ENCODE results near the gene RUFY2.
A peak's percentile ranks its signal among the peaks of the same experiment; 100 is the strongest.
"Not testable (repeated sequence)": the region's sequence is repeated elsewhere in the genome, so short reads cannot be mapped to it uniquely, and the experiment has no call there.

The RUFY2 gene

GRCh38 chr10:68406815-68407548, at the start of gene RUFY2:
Gene RUFY2, minus strand, starts transcription at chr10:68407277. Its CDS starts 88 bp downstream, at chr10:68407189.
- TF ChIP-seq CTCF (IDR thresholded peaks at IDR 0.05): peak; percentile 57 to 97
- no peaks in the 10 kb centered on the region for H3K9me3 ChIP-seq
- peak; percentile 66 to 88 for DNase-seq
- H3K4me1 ChIP-seq: peaks cover 0 to 35% (median 7%) of the 10 kb centered on the region in 4 donors
- peak within 1 kb of the TSS; percentile 95 to 97 for H3K27ac ChIP-seq
- no peaks in the 10 kb centered on the region for H3K27me3 ChIP-seq
- H3K4me3 ChIP-seq: peak within 1 kb of the TSS; percentile 92 to 96
- intact Hi-C loops (cut with DNase I; ENCODE audit: low total_unique reads): no loop called here
- H3K36me3 ChIP-seq: no peaks in the 10 kb centered on the region

GRCh38 chr10:68449698-68450097, 42.6 kb upstream of the RUFY2 start:
- H3K36me3 ChIP-seq; intact Hi-C loops (cut with DNase I; ENCODE audit: low total_unique reads); H3K27ac ChIP-seq; H3K4me3 ChIP-seq; H3K4me1 ChIP-seq; H3K27me3 ChIP-seq; H3K9me3 ChIP-seq: not testable (repeated sequence)
- peak in 1 of 2 donors; percentile 27 for DNase-seq

GRCh38 chr10:68446179-68446578, 39.1 kb upstream of the RUFY2 start:
- Histone ChIP-seq H3K9me3 (no peaks in the 10 kb centered on the region), H3K4me3 (no peak overlapping the region), H3K36me3 (no peaks in the 10 kb centered on the region), H3K4me1 (no peaks in the 10 kb centered on the region), H3K27me3 (no peaks in the 10 kb centered on the region), H3K27ac (no peak overlapping the region)
- no peak for DNase-seq
- TF ChIP-seq CTCF (IDR thresholded peaks at IDR 0.05): no peak
- intact Hi-C loops (cut with DNase I; ENCODE audit: low total_unique reads): no loop called here

- DNase-seq: no peak
- Histone ChIP-seq H3K9me3 (no peaks in the 10 kb centered on the region), H3K4me3 (no peak overlapping the region), H3K4me1 (no peaks in the 10 kb centered on the region), H3K27me3 (no peaks in the 10 kb centered on the region), H3K36me3 (no peaks in the 10 kb centered on the region), H3K27ac (no peak overlapping the region)
- intact Hi-C loops (cut with DNase I; ENCODE audit: low total_unique reads): no loop called here
- TF ChIP-seq CTCF (IDR thresholded peaks at IDR 0.05): no peak
Measured at GRCh38 chr10:68442971-68443370, 35.9 kb upstream of the RUFY2 start.

GRCh38 chr10:68440898-68441297, 33.8 kb upstream of the RUFY2 start:
- no peaks in the 10 kb centered on the region for H3K27me3 ChIP-seq
- no peaks in the 10 kb centered on the region for H3K9me3 ChIP-seq
- intact Hi-C loops (cut with DNase I; ENCODE audit: low total_unique reads): no loop called here
- H3K4me1 ChIP-seq: no peaks in the 10 kb centered on the region
- H3K27ac ChIP-seq: no peak overlapping the region
- TF ChIP-seq CTCF (IDR thresholded peaks at IDR 0.05): no peak
- no peak overlapping the region for H3K4me3 ChIP-seq
- H3K36me3 ChIP-seq: no peaks in the 10 kb centered on the region
- no peak for DNase-seq

- H3K27ac ChIP-seq: no peak overlapping the region
- no peak for DNase-seq
- no peaks in the 10 kb centered on the region for H3K27me3 ChIP-seq
- no peak for TF ChIP-seq CTCF (IDR thresholded peaks at IDR 0.05)
- H3K36me3 ChIP-seq: no peaks in the 10 kb centered on the region
- intact Hi-C loops (cut with DNase I; ENCODE audit: low total_unique reads): no loop called here
- H3K4me3 ChIP-seq: no peak overlapping the region
- no peaks in the 10 kb centered on the region for H3K9me3 ChIP-seq
- no peaks in the 10 kb centered on the region for H3K4me1 ChIP-seq
Measured at GRCh38 chr10:68435803-68436202, 28.7 kb upstream of the RUFY2 start.
